A549 (cell line): ENCODE measurements around the gene OSCP1.

ENCODE experiments used
- CEBPB ChIP-seq, 2 experiments: fragments of >200 bp in 1 of 2; sonication (Bioruptor Twin) in 1 of 2; formaldehyde crosslinking in 1 of 2; IDR thresholded peaks; 2 replicates each; pipeline ENCODE4 v1.6.1; 2012 to 2016
- CHD4 ChIP-seq: fragments of 200-600 bp; sonication (generic); IDR thresholded peaks from 2 replicates; pipeline ENCODE4 v1.6.1; 2016; ENCODE audit warnings: antibody characterized with exemption, mild to moderate bottlenecking, borderline replicate concordance
- CTCF ChIP-seq: fragments of >200 bp; sonication (Bioruptor Twin); formaldehyde crosslinking; IDR thresholded peaks from 3 replicates; pipeline ENCODE4 v1.5.1; 2016
- EP300 ChIP-seq, 2 experiments: fragments of >200 bp; sonication (Bioruptor Twin); formaldehyde crosslinking; IDR thresholded peaks; 2 replicates in 1 of 2; 3 replicates in 1 of 2; pipeline ENCODE4 v1.6.1; 2016 to 2017
- MAFK ChIP-seq: fragments of 450-650 bp; IDR thresholded peaks from 2 replicates; pipeline ENCODE4 v1.6.1; 2014; ENCODE audit not compliant: partially characterized antibody
- MYC ChIP-seq: IDR thresholded peaks from 2 replicates; pipeline ENCODE4 v1.6.1; 2012; ENCODE audit warnings: mild to moderate bottlenecking, inconsistent platforms, low read length, improper control_type of control experiment, borderline replicate concordance
- NR3C1 ChIP-seq: fragments of >200 bp; sonication (Bioruptor Twin); formaldehyde crosslinking; IDR thresholded peaks from 3 replicates; pipeline ENCODE4 v1.6.1; 2017
- POLR2A ChIP-seq: IDR thresholded peaks from 2 replicates; pipeline ENCODE4 v1.6.1; 2012; ENCODE audit warnings: mild to moderate bottlenecking, low read length
- SMC3 ChIP-seq: fragments of >200 bp; sonication (Bioruptor Twin); formaldehyde crosslinking; IDR thresholded peaks from 3 replicates; pipeline ENCODE4 v1.6.1; 2018; ENCODE audit warnings: inconsistent platforms
- USF2 ChIP-seq: fragments of 450-650 bp; IDR thresholded peaks from 2 replicates; pipeline ENCODE4 v1.6.1; 2014; ENCODE audit warnings: antibody characterized with exemption
- TF ChIP-seq, protein P1 (sequence below): fragments of 200-600 bp; sonication (generic); IDR thresholded peaks from 2 replicates; pipeline ENCODE4 v1.6.1; 2016; ENCODE audit warnings: antibody characterized with exemption, mild to moderate bottlenecking, moderate library complexity
- TF ChIP-seq, protein P2 (sequence below): fragments of >200 bp; sonication (Bioruptor Twin); formaldehyde crosslinking; IDR thresholded peaks from 3 replicates; pipeline ENCODE4 v1.6.1; 2016
- TF ChIP-seq, protein P3 (sequence below): fragments of 250-450 bp; sonication (Bioruptor Pico); IDR thresholded peaks from 2 replicates; pipeline ENCODE4 v1.5.0; 2021; ENCODE audit warnings: mild to moderate bottlenecking, moderate library complexity, borderline replicate concordance

DNA sequence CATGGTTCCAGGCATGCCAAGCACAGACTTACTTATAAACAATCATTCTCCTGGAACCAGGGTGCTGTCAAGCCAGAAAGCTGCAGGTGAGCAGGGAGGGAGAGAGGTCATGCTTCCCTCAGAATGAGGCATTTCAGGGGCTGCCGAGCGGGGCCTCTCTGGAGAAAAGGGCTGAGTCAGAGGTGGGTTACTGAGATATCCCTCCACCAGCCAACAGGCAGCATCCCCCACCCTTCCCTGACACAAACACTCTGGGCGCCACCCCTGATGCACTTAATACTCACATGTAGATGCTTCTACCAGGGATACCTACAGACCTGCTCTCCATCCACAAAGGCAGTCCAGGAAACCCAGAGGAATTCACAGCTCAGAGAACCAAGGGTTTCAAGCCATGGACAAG lies 77.6 kb downstream of the OSCP1 start:
- TF ChIP-seq, protein P1, sequence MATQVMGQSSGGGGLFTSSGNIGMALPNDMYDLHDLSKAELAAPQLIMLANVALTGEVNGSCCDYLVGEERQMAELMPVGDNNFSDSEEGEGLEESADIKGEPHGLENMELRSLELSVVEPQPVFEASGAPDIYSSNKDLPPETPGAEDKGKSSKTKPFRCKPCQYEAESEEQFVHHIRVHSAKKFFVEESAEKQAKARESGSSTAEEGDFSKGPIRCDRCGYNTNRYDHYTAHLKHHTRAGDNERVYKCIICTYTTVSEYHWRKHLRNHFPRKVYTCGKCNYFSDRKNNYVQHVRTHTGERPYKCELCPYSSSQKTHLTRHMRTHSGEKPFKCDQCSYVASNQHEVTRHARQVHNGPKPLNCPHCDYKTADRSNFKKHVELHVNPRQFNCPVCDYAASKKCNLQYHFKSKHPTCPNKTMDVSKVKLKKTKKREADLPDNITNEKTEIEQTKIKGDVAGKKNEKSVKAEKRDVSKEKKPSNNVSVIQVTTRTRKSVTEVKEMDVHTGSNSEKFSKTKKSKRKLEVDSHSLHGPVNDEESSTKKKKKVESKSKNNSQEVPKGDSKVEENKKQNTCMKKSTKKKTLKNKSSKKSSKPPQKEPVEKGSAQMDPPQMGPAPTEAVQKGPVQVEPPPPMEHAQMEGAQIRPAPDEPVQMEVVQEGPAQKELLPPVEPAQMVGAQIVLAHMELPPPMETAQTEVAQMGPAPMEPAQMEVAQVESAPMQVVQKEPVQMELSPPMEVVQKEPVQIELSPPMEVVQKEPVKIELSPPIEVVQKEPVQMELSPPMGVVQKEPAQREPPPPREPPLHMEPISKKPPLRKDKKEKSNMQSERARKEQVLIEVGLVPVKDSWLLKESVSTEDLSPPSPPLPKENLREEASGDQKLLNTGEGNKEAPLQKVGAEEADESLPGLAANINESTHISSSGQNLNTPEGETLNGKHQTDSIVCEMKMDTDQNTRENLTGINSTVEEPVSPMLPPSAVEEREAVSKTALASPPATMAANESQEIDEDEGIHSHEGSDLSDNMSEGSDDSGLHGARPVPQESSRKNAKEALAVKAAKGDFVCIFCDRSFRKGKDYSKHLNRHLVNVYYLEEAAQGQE: no peak
- TF ChIP-seq USF2: no peak
- no peak for TF ChIP-seq CTCF
- no peak for TF ChIP-seq SMC3
- TF ChIP-seq NR3C1: no peak
- no peak for TF ChIP-seq EP300 (IDR thresholded peaks at IDR 0.05)
- TF ChIP-seq, protein P2, sequence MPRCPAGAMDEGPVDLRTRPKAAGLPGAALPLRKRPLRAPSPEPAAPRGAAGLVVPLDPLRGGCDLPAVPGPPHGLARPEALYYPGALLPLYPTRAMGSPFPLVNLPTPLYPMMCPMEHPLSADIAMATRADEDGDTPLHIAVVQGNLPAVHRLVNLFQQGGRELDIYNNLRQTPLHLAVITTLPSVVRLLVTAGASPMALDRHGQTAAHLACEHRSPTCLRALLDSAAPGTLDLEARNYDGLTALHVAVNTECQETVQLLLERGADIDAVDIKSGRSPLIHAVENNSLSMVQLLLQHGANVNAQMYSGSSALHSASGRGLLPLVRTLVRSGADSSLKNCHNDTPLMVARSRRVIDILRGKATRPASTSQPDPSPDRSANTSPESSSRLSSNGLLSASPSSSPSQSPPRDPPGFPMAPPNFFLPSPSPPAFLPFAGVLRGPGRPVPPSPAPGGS: no peak
- TF ChIP-seq, protein P3, sequence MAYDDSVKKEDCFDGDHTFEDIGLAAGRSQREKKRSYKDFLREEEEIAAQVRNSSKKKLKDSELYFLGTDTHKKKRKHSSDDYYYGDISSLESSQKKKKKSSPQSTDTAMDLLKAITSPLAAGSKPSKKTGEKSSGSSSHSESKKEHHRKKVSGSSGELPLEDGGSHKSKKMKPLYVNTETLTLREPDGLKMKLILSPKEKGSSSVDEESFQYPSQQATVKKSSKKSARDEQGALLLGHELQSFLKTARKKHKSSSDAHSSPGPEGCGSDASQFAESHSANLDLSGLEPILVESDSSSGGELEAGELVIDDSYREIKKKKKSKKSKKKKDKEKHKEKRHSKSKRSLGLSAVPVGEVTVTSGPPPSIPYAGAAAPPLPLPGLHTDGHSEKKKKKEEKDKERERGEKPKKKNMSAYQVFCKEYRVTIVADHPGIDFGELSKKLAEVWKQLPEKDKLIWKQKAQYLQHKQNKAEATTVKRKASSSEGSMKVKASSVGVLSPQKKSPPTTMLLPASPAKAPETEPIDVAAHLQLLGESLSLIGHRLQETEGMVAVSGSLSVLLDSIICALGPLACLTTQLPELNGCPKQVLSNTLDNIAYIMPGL (CRISPR knock-in tag): no peak
- no peak for TF ChIP-seq CEBPB (IDR thresholded peaks at IDR 0.05)
- TF ChIP-seq POLR2A: no peak
- TF ChIP-seq MAFK: no peak
- no peak for TF ChIP-seq MYC
- TF ChIP-seq CHD4: no peak
